Measurements from ENCODE around the gene GARIN5A.

The GARIN5A gene

GRCh38 chr19:50476224-50476906, at the start of gene GARIN5A, which contains the start of gene EMC10:
Gene GARIN5A, minus strand, starts transcription at chr19:50476848. Its CDS starts 460 bp downstream, at chr19:50476388.
Gene EMC10, plus strand, starts transcription at chr19:50476507. Its CDS starts 38 bp downstream, at chr19:50476545.
- peak; percentile 79 for DNase-seq (ENCODE audit: low read depth)

GRCh38 chr19:50522881-50523280, 46.2 kb upstream of the GARIN5A start:
- no peak for DNase-seq (ENCODE audit: low read depth)

GRCh38 chr19:50520822-50521465, 44.3 kb upstream of the GARIN5A start:
- no peak for DNase-seq (ENCODE audit: low read depth)

GRCh38 chr19:50519006-50519575, 42.4 kb upstream of the GARIN5A start:
- DNase-seq (ENCODE audit: low read depth): no peak

GRCh38 chr19:50518091-50519005, 41.7 kb upstream of the GARIN5A start:
- DNase-seq (ENCODE audit: low read depth): no peak

DNA sequence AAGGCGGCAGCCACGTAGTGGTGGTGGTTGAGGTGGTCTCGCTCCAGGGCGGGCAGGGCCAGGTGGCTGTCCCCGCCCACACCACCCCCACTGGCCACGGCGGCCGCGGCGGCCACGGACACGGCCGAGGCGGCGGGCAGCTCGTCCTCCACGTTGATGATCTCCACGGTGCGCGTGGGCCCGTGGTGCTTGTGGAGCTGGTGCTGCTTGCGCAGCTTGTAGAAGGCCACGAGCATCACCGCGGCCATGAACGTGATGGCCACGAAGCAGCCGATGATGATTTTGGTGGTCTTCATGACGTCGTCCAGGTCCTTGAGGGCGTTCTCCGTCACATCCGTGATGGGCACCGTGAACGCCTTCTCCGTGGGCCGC, 41.0 kb upstream of the GARIN5A start:
- no peak for DNase-seq (ENCODE audit: low read depth)

DNA sequence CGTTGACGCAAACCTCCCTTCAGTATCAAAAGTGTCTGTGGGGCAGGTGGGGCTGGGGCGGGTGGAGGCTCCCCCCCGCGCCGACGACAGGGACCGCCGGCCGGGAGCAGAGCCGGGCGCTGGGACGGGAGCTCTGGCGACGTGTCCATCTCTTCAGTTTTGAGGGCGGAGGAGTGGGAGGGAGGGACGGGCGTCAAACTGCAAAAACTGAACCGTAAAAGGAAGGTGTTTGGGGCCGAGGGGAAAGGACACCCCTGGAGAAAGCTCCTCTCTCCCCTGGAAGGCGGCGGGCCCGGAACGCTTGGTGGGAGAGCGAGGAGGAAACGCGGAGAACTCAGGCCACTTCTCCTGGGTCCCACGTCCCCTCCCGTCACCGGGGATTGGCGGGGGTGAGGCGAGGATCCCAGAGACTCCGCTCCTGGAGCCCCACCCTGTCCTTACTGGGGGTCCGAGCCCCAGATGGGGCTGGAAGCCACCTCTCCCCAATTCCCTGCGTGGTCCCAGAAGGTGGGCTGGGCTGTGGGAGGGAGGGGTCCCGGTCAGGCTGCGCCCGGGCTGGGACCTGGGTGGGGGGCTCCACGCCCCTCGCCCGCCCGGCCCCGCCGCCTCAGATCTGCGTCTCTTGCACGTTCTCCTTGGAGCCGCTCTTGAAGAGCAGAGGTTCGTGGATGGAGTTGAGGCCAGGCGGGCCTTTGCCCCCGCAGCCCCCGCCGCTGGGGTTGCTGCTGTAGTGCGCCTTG, 40.5 kb upstream of the GARIN5A start:
- no peak for DNase-seq (ENCODE audit: low read depth)

DNA sequence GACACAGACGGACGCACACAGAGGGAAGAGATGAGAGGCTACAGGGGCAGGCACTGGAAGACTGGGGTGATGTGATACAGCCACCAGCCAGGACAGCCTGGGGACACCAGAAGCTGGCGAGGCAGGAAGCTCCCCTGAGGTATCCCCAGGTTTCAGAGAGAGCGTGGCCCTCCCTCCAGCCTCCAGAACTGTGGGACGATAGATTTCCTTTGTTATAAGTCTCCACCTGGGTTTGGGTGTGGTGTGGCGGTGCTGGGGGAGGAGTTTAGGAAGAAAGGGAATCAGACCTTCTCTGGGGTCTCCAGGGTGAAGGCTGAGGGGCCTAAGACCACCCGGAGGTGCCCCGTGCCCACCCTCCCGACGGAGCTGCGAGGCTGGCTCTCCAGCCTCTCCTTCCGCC, 39.8 kb upstream of the GARIN5A start:
- no peak for DNase-seq (ENCODE audit: low read depth)

DNA sequence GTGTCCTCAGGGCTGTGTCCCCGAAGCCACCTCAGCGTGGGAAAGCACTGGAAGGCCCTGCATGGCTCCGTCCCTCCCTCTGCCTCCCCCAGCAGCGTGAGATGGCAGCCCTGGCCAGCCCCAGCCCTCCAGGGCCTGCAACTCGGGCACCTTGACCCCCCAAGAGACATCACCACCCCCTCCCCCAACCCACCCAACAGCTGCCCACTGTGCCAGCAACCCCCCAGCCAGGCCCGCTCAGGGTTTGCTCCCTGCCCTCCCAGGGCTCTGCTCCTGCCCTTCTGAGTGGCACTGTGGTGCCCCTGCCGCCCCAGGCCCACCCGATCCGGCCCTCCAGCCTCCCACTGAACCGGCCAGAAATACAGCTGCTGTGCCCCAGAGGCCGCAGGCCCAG, 38.5 kb upstream of the GARIN5A start:
- DNase-seq (ENCODE audit: low read depth): no peak

DNA sequence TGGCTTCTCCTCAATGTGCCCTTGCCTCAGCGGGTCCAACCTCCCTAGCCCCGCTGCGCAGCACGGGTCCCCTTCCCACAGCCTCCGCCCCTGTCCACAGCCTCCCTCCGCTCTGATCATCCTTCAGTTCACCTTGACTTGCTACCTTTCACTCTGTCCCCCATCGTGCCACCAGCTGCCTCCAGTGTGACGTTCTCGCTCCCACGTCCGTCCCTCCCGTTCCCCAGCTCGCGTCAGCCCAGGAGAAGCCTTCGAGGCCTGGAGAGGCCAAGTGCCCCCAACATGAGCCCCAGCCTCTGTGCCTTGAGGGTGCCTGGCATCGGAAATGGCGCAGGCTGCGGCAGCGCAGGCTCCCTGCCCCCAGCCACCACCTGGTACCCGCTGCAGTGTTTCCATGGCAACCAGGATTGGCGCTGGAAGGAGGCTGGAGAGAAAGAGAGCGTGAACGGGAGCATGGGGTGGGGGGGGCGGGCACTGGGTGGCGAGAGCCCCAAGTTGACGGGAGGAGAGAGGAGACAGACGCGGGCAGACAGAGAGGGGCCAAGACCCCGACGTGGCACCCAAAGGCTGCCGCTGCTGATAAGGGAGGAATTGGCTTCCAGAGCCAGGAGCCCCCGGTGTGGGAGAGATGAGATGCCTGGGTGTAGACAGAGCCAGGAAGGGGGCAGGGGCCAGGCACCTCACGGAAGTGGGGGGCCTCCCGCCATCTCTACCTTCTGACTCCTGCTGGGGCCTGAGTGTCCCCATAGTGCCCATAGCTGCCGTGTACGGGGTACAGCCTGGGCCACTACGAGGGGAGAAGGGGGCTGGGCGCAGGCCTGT, 37.9 kb upstream of the GARIN5A start:
- no peak for DNase-seq (ENCODE audit: low read depth)

DNA sequence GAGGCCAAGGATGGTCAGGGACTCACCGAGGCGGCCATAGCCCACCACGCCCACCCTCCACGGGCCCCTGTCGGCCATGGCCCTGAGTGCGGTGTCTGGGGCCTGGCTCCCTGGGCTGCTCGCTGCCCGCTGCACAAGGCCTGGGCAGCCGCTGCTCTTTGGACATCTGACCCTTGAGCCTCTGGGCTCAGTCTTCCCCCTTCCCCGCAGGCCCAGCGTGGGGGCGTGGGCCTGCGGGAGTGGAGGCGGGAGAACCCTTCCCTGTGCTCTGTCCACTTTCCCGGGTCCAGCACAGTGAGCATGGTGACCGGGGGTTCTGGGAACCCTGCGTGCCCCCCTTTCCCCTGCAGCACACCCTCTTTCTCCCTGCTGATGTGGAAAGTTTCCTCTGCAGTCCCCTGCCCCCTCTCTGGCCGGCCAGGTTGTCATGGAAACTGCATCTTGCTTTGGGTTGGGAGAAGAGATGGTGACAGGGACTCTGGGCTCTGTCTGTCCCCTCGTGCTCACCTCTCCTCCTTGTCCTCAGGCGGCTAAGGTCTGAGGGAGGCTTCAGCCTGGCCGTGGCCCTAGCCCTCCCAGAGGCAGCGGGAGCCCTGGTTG, 37.2 kb upstream of the GARIN5A start, which contains the start of gene ASPDH:
Gene ASPDH, minus strand, starts transcription at position 168 of the 600 bp plus-strand sequence. Its CDS starts 90 bp downstream, at position 78.
- no peak for DNase-seq (ENCODE audit: low read depth)

DNA sequence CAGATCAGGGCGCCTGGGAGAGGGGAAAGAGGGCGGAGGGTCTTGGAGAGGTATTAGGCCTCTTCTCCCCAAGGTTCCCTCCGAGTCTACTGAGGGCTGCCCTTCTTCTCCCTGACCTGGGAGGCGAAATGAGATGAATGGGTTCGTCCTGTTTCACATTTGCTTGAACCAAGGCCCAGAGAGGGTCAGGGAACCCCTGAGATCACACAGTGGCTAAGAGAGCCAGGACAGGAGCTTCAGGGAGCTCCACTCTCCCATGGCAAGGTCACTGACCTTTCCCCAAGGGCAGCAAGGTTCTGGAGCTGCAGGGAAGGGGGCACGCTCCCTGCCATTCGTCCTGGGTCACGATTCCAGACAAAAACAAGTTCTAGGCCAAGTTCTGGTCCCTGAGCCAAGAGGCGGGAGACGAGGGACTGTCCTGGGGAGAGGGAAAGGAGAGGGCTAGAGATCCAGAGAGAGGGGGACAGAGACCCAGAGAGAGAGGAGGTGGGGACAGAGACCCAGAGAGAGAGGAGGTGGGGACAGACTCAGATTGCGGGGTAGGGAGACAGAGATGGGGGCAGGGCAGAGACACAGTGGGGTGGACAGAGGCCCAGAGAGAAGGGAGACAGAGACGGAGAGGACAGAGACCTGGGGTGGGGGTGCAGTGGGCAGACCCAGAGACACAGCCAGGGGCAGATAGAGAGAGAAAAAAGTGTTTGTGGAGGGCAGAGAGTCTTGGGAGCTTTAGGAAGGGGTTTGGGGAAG, 36.5 kb upstream of the GARIN5A start:
- DNase-seq (ENCODE audit: low read depth): no peak

GRCh38 chr19:50512112-50512998, 35.7 kb upstream of the GARIN5A start:
- DNase-seq (ENCODE audit: low read depth): no peak

- peak; percentile 85 for DNase-seq (ENCODE audit: low read depth)
These were observed 34.6 kb upstream of the GARIN5A start, which contains the start of gene JOSD2 for GRCh38 chr19:50511069-50511822. Gene JOSD2, minus strand, starts transcription at chr19:50511191. Its CDS starts 760 bp downstream, at chr19:50510431.

DNA sequence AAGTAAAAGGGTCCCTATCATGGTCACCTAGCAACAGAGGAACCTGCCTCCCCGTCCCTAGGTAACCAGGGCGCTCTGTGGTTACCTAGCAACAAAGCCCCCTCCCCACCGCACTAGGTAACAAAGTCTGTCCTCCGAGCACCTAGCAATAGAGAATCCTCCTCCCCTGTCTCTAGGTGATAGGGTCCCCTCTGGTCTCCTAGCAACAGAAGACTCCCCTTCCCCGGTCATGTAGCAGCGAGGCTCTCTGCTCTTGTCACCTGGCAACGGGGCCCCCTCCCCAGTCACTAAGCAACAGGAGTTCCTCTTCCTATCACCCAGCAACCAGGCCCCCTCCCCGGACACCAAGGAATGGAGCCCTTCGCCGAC, 34.0 kb upstream of the GARIN5A start:
- no peak for DNase-seq (ENCODE audit: low read depth)

DNA sequence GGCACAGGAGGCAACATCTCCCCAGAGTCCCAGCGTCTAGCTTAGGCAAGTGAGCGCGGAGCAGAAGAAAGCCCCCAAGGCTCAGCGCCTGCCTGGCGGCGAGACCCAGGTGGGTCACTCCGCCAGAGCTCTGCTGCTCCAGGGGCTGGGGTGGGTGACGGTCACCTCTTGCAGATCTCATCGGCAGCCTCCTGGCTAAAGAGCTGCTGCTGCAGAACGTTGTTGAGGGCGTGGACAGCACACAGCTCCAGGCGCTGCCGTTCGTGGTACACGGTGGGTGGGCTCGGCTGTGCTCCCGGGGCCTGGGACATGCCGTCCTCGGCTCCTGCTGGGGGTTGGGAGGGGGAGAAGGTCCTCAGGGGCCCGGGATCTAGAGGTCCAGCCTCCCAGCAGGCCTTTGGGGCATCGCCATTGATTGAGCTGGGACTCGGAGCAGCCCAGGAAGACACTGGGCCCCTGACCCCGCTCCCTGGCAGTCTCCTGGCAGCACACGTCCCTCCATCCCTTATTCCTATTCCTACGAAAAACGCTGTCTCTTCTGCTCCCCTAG, 33.5 kb upstream of the GARIN5A start:
- DNase-seq (ENCODE audit: low read depth): no peak

DNA sequence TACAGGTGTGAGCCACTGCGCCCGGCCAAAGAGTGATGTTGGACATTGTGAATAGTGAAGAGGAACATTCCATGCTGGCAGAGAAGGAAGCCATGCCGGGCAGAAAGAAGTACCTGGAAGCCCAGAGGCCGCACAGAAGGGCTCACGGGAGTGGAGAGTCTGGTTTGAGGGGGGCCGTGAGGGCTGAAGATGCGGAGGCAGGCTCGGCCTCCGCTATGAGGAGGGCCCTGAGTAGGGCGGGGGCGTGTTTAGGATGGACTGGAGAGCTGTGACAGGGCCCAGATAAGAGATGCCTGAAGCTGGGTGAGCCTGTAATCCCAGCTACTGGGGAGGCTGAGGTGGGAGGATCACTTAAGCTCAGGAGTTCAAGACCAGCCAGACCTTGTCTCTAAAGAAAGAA, 32.7 kb upstream of the GARIN5A start:
- no peak for DNase-seq (ENCODE audit: low read depth)
